GM19239 (cell line): Measurements from ENCODE around the gene TLX2.

Experiments used
- DNase-seq: peaks from one replicate; pipeline ENCODE4 v3.0.0; 2011; ENCODE audit warnings: low spot score; ENCODE audit not compliant: insufficient read length
- FAIRE-seq: peaks from 2 replicates; lab custom pipeline; 2011; peaks lifted over from hg19 to GRCh38; lab: Jason Lieb, UNC

Gene TLX2

DNA sequence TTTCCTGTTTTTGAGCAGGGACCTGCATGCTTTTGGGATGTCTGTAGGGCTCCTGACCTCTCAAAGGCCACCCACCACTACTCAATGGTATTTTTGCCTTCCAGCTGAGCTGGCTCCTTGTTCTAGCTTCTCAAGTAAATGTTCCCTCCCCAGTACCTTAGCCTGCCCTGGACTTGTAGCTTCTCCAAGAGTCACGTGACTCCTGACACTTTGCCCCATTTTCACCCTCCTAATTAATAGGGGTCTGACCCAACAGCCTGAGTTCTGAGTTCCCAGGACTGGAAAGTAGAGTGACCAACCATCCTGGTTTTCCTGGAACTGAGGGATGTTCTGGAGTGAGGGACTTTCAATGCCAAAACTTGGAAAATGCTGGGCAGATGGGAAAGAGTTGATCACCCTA is 18.8 kb upstream of the TLX2 start:
- DNase-seq: no peak
- FAIRE-seq: no peak

- DNase-seq: no peak
- no peak for FAIRE-seq
These were observed 17.1 kb upstream of the TLX2 start for GRCh38 chr2:74496997-74497776.

DNA sequence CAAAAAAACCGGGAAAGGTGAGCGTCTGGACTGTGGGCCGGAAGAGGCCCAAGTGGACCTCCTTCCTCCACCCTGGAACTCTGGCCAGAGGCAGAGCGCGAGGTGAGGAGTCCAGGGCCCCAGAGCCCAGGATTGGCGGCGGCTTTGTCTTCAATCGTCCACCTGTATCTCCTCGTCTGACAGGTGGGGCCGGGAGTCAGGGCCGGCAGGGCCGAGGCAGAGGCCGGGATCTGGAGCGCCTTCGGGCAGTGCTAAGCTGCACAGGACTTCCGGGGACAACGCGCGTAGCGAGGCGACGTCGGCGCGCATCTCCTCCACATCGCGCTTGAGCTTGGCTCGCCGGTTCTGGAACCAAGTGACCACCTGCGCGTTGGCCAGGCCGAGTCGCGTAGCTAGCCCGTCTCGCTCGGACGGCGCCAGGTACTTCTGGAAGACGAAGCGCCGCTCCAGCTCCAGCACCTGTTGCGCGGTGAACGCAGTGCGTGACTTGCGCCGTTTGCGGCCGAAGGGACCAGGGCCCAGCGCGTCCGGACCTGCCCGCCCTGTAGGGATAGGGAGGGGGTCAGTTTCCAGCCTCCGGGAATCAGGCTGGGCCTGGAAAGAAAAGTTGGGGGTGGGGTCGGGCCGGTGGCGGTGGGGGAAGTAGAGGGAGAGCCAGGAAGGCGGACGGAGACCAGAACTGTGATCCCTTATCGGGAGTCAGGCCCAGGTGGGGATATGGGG is 16.3 kb upstream of the TLX2 start:
- FAIRE-seq: peak; percentile 55
- no peak for DNase-seq

GRCh38 chr2:74498500-74499266 is 15.6 kb upstream of the TLX2 start:
- DNase-seq (no peak), FAIRE-seq (peak; percentile 47)

GRCh38 chr2:74499267-74499939 is 14.8 kb upstream of the TLX2 start, which contains the start of gene LBX2:
Gene LBX2, minus strand, starts transcription at chr2:74499603. Its CDS starts 66 bp downstream, at chr2:74499537.
- DNase-seq (no peak), FAIRE-seq (no peak)

DNA sequence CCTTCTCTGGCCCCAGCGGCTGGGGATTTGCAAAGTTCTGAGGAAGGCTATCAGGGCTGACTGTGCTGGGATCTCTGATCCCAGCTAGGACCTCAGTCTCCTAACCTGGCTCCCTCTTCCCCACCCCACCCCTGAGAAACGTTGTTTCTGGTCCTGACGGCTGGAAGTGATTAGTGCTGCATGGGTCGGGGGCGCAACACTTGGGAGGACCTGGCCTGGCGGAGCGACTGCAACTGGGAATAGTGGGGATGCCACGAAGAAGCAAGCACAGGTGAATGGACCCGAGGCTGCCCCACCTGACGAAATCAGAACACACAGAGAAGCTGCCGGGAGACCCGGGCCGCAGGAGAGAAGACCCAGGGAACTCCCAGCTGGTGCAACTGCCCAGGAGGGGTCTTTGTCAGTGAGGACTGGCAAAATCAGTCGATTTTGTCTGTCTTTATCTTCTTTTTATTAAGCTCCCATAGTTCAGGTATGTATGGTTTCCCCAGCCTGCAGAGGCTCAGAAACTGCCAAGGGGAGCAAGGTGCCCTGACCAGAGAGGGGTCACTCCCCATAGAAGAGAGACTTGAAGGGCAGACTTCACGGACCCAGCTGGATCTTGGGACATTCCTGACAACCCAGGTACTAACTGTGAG is 14.2 kb upstream of the TLX2 start:
- DNase-seq (no peak), FAIRE-seq (no peak)

DNA sequence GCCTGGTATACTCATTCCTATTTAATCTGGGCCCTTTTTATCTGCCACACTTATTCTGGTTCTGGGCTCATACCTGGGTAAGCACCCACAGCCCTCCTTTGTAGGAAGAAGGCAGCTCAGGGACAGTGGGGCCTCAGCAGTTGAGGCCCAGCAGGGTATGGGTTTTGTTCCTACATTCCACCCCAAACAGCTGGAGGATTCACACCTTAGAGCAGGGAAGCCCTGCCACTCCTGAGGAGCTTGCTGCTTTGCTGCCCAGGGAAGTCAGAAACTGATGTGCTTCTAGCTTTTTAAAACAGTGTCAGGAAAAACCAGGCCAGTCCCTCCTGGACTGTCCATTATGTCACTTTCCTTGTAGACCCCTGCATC is 13.7 kb upstream of the TLX2 start:
- no peak for DNase-seq
- FAIRE-seq: no peak

GRCh38 chr2:74501335-74502071 is 12.7 kb upstream of the TLX2 start:
- DNase-seq (no peak), FAIRE-seq (no peak)

GRCh38 chr2:74502147-74502719 is 12.0 kb upstream of the TLX2 start:
- FAIRE-seq (peak; percentile 18), DNase-seq (no peak)

- FAIRE-seq (peak; percentile 71), DNase-seq (peak; percentile 63)
These were observed 11.3 kb upstream of the TLX2 start for GRCh38 chr2:74502720-74503505.

GRCh38 chr2:74503506-74504475 is 10.5 kb upstream of the TLX2 start:
- no peak for DNase-seq
- FAIRE-seq: no peak

DNA sequence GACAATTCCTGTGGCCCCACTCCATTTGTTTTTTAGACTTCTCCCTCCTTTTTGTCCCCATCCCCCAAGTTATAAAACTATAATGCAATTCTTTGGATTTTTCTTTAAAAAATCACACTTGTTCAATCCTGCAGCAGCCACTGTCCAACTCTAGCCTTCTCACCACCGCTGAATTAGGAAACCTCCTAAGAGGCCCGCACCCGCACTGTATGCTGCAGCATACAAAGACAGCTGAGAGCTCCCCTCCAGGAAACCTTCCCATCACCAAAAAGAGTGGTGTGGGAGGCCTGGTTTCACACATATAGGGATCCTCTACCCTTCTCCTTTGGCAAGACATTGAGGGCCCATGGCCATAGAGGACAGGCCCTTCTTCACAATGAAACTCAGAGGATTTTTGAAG is 9.7 kb upstream of the TLX2 start:
- FAIRE-seq: no peak
- no peak for DNase-seq

GRCh38 chr2:74505448-74506246 is 8.6 kb upstream of the TLX2 start:
- no peak for FAIRE-seq
- no peak for DNase-seq

- DNase-seq (peak; percentile 93), FAIRE-seq (peak; percentile 95)
These were observed 6.9 kb upstream of the TLX2 start, which contains the start of gene PCGF1 for GRCh38 chr2:74507145-74507925. Gene PCGF1, minus strand, starts transcription at chr2:74507695. Its CDS starts 27 bp downstream, at chr2:74507668.

- no peak for FAIRE-seq
- DNase-seq: no peak
These were observed 6.2 kb upstream of the TLX2 start for GRCh38 chr2:74507926-74508520.
